CD14-positive monocyte (primary cell): ENCODE results near the gene CACUL1. TPM values are rescaled to one million over a fixed set of nuclear protein-coding genes. Genes with fewer than 3 reads are reported as not detected.

Experiments
- DNase-seq, 3 donors: peaks; one replicate each; pipeline ENCODE4 v3.0.0-alpha.2; 2011 to 2022
- H2AFZ ChIP-seq: 2 replicates; pipeline ENCODE4 v1.6.0; 2012; ENCODE audit warnings: mild to moderate bottlenecking, low read depth, low read length, inconsistent platforms; ENCODE audit not compliant: insufficient read depth, poor library complexity, severe bottlenecking
- H3K27ac ChIP-seq, 2 donors: 1 replicate in 1 of 2; 2 replicates in 1 of 2; pipeline ENCODE4 v1.5.1; 2012 to 2013; ENCODE audit warnings: low read length in 2 of 2, control low read depth in 1 of 2, inconsistent platforms in 1 of 2, low read depth in 1 of 2, mild to moderate bottlenecking in 1 of 2
- H3K27me3 ChIP-seq, 2 donors: one replicate each; pipeline versions ENCODE4 v1.6.0 to v1.6.1; 2011 to 2013; ENCODE audit warnings: low read length in 2 of 2; ENCODE audit not compliant: control insufficient read depth in 2 of 2, insufficient read depth in 2 of 2
- H3K36me3 ChIP-seq, 2 donors: replicated peaks in 1 of 2; 1 replicate in 1 of 2; 2 replicates in 1 of 2; pipeline versions ENCODE4 v1.5.1 to v1.6.1; 2012 to 2013; ENCODE audit warnings: low read length in 2 of 2, control low read depth in 1 of 2, inconsistent platforms in 1 of 2, mild to moderate bottlenecking in 1 of 2; ENCODE audit not compliant: insufficient read depth in 2 of 2, control insufficient read depth in 1 of 2
- H3K4me1 ChIP-seq, 2 donors: 1 replicate in 1 of 2; 2 replicates in 1 of 2; pipeline versions ENCODE4 v1.5.1 to v1.6.1; 2012 to 2013; ENCODE audit warnings: low read length in 2 of 2, control low read depth in 1 of 2, inconsistent platforms in 1 of 2, mild to moderate bottlenecking in 1 of 2, moderate library complexity in 1 of 2; ENCODE audit not compliant: insufficient read depth in 2 of 2, control insufficient read depth in 1 of 2
- H3K4me2 ChIP-seq: replicated peaks from 2 replicates; pipeline ENCODE3; 2012; ENCODE audit warnings: low read length, moderate library complexity, mild to moderate bottlenecking; ENCODE audit not compliant: poor library complexity, severe bottlenecking; ENCODE audit errors: extremely low read depth
- H3K4me3 ChIP-seq, 3 experiments: fragments of 200-600 bp in 1 of 3; sonication (generic) in 1 of 3; replicated peaks in 1 of 3; 1 replicate in 2 of 3; 2 replicates in 1 of 3; pipeline ENCODE4 v1.5.1; 2011 to 2013; ENCODE audit warnings: low read length in 3 of 3, mild to moderate bottlenecking in 3 of 3, control low read depth in 2 of 3, low read depth in 2 of 3, inconsistent platforms in 1 of 3, moderate library complexity in 1 of 3
- H3K79me2 ChIP-seq: 2 replicates; pipeline ENCODE4 v1.6.0; 2012; ENCODE audit warnings: mild to moderate bottlenecking, control low read depth, inconsistent platforms, low read length, moderate library complexity; ENCODE audit not compliant: insufficient read depth
- H3K9ac ChIP-seq: 2 replicates; pipeline ENCODE4 v1.6.0; 2017; ENCODE audit warnings: low read length, mild to moderate bottlenecking; ENCODE audit not compliant: insufficient read depth, poor library complexity, severe bottlenecking
- H3K9me3 ChIP-seq, 2 donors: replicated peaks in 1 of 2; 1 replicate in 1 of 2; 2 replicates in 1 of 2; pipeline versions ENCODE4 v1.5.1 to v1.6.1; 2012 to 2013; ENCODE audit warnings: low read length in 2 of 2, control low read depth in 1 of 2; ENCODE audit not compliant: control insufficient read depth in 1 of 2, insufficient read depth in 1 of 2
- H4K20me1 ChIP-seq: 2 replicates; pipeline ENCODE4 v1.6.0; 2012; ENCODE audit warnings: mild to moderate bottlenecking, low read length, control low read depth, moderate library complexity; ENCODE audit not compliant: insufficient read depth
- H3K27ac Mint-ChIP-seq, 7 donors: one replicate each; pipeline ENCODE4 v1.8.0; 2020; ENCODE audit warnings: mild to moderate bottlenecking in 7 of 7, mixed read lengths in 7 of 7, moderate library complexity in 6 of 7, inconsistent platforms in 2 of 7
- H3K27me3 Mint-ChIP-seq, 3 donors: one replicate each; pipeline ENCODE4 v1.8.0; 2021 to 2022; ENCODE audit warnings: low read depth in 3 of 3, mild to moderate bottlenecking in 3 of 3, mixed read lengths in 3 of 3, moderate library complexity in 3 of 3, inconsistent platforms in 1 of 3
- H3K36me3 Mint-ChIP-seq, 2 donors: one replicate each; pipeline ENCODE4 v1.8.0; 2020; ENCODE audit warnings: mixed read lengths in 2 of 2, inconsistent platforms in 1 of 2, mild to moderate bottlenecking in 1 of 2
- H3K4me1 Mint-ChIP-seq: one replicate; pipeline ENCODE4 v1.8.0; 2020; ENCODE audit warnings: mild to moderate bottlenecking, mixed read lengths
- H3K4me3 Mint-ChIP-seq, 2 donors: one replicate each; pipeline ENCODE4 v1.8.0; 2020; ENCODE audit warnings: mild to moderate bottlenecking in 2 of 2, mixed read lengths in 2 of 2, moderate library complexity in 1 of 2
- H3K9me3 Mint-ChIP-seq, 7 donors: one replicate each; pipeline ENCODE4 v1.8.0; 2020 to 2022; ENCODE audit warnings: mixed read lengths in 7 of 7, mild to moderate bottlenecking in 6 of 7, moderate library complexity in 6 of 7, inconsistent platforms in 2 of 7
- CTCF ChIP-seq: fragments of 200-600 bp; IDR thresholded peaks from one replicate; pipeline ENCODE4 v1.8.0; 2022; ENCODE audit warnings: antibody characterized with exemption, mild to moderate bottlenecking
- WGBS: methylation state at CpG from one replicate; pipeline ENCODE4 v1.1.5; 2013; ENCODE audit warnings: missing lambda C conversion rate; ENCODE audit not compliant: insufficient coverage; 5-methylcytosine and 5-hydroxymethylcytosine counted together
- intact Hi-C, 2 donors: fragments of 100-400 bp; cut with micrococcal nuclease; formaldehyde crosslinking; loops; one replicate each; pipeline versions ENCODE4 v1.15.0 to v1.15.1; 2023
- polyA plus RNA-seq, 3 donors: library from polyadenylated mRNA; depleted of rRNA in 1 of 3; unstranded in 2 of 3; stranded (reverse) in 1 of 3; fragments of 300-500 nt in 2 of 3; fragments of >200 nt in 1 of 3; fragmentation: Illumina TruSeq in 2 of 3; gene quantifications; 1 replicate in 2 of 3; 2 replicates in 1 of 3; pipeline ENCODE4 v1.2.3, GENCODE V29; 2012 to 2021

The CACUL1 gene
- polyA plus RNA-seq, 3 donors: 18.1 to 50.8 (median 38.8) TPM

DNA sequence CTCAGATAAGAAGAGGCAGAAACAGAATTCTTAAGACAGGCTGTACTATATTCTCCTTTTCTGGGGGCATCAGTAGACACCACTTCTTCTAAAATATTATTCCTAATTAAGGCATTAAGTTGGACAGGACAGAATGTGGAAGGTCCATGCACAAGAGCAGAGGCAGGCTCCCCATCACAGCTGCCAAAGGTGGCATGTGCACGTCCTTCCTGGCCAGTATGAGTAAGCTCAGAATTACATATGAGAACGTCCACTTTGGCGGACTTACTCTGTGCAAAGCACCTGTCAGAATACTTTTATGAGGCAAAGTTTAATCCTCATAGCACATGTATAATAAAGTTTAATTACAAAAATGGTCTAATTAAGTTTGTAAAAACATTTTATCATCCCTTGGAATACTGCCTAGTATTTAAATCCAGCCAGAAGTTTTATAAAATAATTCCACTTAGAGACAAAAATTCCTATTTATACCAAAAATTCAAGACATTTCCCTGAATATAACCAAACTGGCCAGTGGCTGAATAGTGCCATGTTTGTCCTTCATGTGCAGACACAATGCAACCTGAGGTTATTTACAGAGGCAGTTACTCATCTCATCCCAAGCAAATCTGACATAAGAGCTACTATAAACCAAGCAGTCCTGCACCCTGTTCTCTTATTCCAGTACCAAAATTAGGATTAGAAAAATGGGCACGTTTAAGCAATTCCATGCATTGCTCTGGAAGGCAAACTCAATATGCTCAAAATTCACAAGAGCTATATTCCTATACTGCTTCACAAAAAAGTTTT is 65.5 kb downstream of the CACUL1 start:
- Mint-ChIP-seq H3K36me3 (peaks cover 70 to 78% of the 10 kb centered on the region in 2 donors), H3K4me1 (no peaks in the 10 kb centered on the region), H3K4me3 (no peak overlapping the region), H3K9me3 (no peaks in the 10 kb centered on the region), H3K27me3 (no peaks in the 10 kb centered on the region), H3K27ac (no peak overlapping the region)
- Histone ChIP-seq H3K9me3 (no peaks in the 10 kb centered on the region), H3K27me3 (no peaks in the 10 kb centered on the region), H3K4me1 (no peaks in the 10 kb centered on the region), H3K9ac (no peak overlapping the region), H2AFZ (no peak overlapping the region), H4K20me1 (peaks cover 21% of the 10 kb centered on the region), H3K4me3 (no peak overlapping the region), H3K36me3 (peaks cover 57 to 90% of the 10 kb centered on the region in 2 donors), H3K4me2 (no peak overlapping the region), H3K27ac (no peak overlapping the region), H3K79me2 (no peaks in the 10 kb centered on the region)
- DNase-seq: no peak
- whole genome bisulfite sequencing: 100% methylated on average over 1 of the region's 4 CpGs
- no peak for TF ChIP-seq CTCF
- intact Hi-C loops: no loop called here

GRCh38 chr10:118687472-118687871 is 67.3 kb downstream of the CACUL1 start:
- TF ChIP-seq CTCF: no peak
- no peaks in the 10 kb centered on the region for H3K79me2 ChIP-seq
- peak overlapping the region in 2 of 7 donors; percentile 4 to 45 for H3K27ac Mint-ChIP-seq
- no peaks in the 10 kb centered on the region for H3K27me3 Mint-ChIP-seq
- no peaks in the 10 kb centered on the region for H3K9me3 Mint-ChIP-seq
- no peak overlapping the region for H3K27ac ChIP-seq
- H3K4me1 Mint-ChIP-seq: no peaks in the 10 kb centered on the region
- H3K4me1 ChIP-seq: no peaks in the 10 kb centered on the region
- no peak overlapping the region for H3K4me3 ChIP-seq
- peaks cover 62 to 90% of the 10 kb centered on the region in 2 donors for H3K36me3 ChIP-seq
- H3K36me3 Mint-ChIP-seq: peaks cover 71 to 84% of the 10 kb centered on the region in 2 donors
- intact Hi-C loops: no loop called here
- H3K4me3 Mint-ChIP-seq: no peak overlapping the region
- H3K4me2 ChIP-seq: no peak overlapping the region
- H3K9ac ChIP-seq: no peak overlapping the region
- no peaks in the 10 kb centered on the region for H3K9me3 ChIP-seq
- no peaks in the 10 kb centered on the region for H3K27me3 ChIP-seq
- no peak for DNase-seq
- no peak overlapping the region for H2AFZ ChIP-seq
- H4K20me1 ChIP-seq: peaks cover 17% of the 10 kb centered on the region
